Lower lobe of right lung (tissue), 2 donors: Measurements from ENCODE around the gene FAM174A. TPM values are rescaled to one million over a fixed set of nuclear protein-coding genes. Genes with fewer than 3 reads are reported as not detected.

Experiments used
- ATAC-seq, 2 donors: fragments of 200-7000 bp; cut with Tn5 transposase; one replicate each; pipeline ENCODE4 v1.9.1; 2020 to 2022; ENCODE audit warnings: mild to moderate bottlenecking in 2 of 2, moderate library complexity in 2 of 2
- DNase-seq: peaks from one replicate; pipeline ENCODE4 v3.0.0-alpha.2; 2020
- H3K27ac ChIP-seq: fragments of 200-600 bp; one replicate; pipeline ENCODE4 v1.8.0; 2022
- H3K27me3 ChIP-seq: fragments of 200-600 bp; one replicate; pipeline ENCODE4 v1.8.0; 2022; ENCODE audit warnings: low read depth
- H3K36me3 ChIP-seq: fragments of 200-600 bp; one replicate; pipeline ENCODE4 v1.8.0; 2022; ENCODE audit warnings: mild to moderate bottlenecking
- H3K4me1 ChIP-seq: fragments of 200-600 bp; one replicate; pipeline ENCODE4 v1.8.0; 2022
- H3K4me3 ChIP-seq: fragments of 200-600 bp; one replicate; pipeline ENCODE4 v1.8.0; 2022; ENCODE audit warnings: mild to moderate bottlenecking
- H3K9me3 ChIP-seq: fragments of 200-600 bp; one replicate; pipeline ENCODE4 v1.8.0; 2022
- intact Hi-C: fragments of 100-400 bp; cut with DNase I; formaldehyde crosslinking; loops from one replicate; pipeline ENCODE4 v1.11.0; 2022
- total RNA-seq: library from RNA; stranded (reverse); fragmentation: NEBNext Ultra II Directional; extraction: Animal tissue kit (Norgen Biotek cat#: 25700); gene quantifications from one replicate; pipeline ENCODE4 v1.2.1, GENCODE V29; 2021
- TF ChIP-seq, protein P1 (sequence below): fragments of 200-600 bp; IDR thresholded peaks from one replicate; pipeline ENCODE4 v1.8.0; 2022; ENCODE audit warnings: antibody characterized with exemption, mild to moderate bottlenecking
- donor health status: DM: no; HTN: yes; CAD: no; lungs with severe emphysema.

The FAM174A gene
- total RNA-seq, 1 donor from 2014 or later = 20.5 TPM

GRCh38 chr5:100575815-100576214 is 40.6 kb downstream of the FAM174A start:
- H3K36me3 ChIP-seq = no peaks in the 10 kb centered on the region
- H3K27ac ChIP-seq = no peak overlapping the region
- H3K27me3 ChIP-seq = no peaks in the 10 kb centered on the region
- intact Hi-C loops = no loop called here
- H3K9me3 ChIP-seq = no peaks in the 10 kb centered on the region
- ATAC-seq = no peak
- no peak for DNase-seq
- H3K4me3 ChIP-seq = no peak overlapping the region
- TF ChIP-seq, protein P1, sequence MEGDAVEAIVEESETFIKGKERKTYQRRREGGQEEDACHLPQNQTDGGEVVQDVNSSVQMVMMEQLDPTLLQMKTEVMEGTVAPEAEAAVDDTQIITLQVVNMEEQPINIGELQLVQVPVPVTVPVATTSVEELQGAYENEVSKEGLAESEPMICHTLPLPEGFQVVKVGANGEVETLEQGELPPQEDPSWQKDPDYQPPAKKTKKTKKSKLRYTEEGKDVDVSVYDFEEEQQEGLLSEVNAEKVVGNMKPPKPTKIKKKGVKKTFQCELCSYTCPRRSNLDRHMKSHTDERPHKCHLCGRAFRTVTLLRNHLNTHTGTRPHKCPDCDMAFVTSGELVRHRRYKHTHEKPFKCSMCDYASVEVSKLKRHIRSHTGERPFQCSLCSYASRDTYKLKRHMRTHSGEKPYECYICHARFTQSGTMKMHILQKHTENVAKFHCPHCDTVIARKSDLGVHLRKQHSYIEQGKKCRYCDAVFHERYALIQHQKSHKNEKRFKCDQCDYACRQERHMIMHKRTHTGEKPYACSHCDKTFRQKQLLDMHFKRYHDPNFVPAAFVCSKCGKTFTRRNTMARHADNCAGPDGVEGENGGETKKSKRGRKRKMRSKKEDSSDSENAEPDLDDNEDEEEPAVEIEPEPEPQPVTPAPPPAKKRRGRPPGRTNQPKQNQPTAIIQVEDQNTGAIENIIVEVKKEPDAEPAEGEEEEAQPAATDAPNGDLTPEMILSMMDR = no peak
- no peaks in the 10 kb centered on the region for H3K4me1 ChIP-seq

DNA sequence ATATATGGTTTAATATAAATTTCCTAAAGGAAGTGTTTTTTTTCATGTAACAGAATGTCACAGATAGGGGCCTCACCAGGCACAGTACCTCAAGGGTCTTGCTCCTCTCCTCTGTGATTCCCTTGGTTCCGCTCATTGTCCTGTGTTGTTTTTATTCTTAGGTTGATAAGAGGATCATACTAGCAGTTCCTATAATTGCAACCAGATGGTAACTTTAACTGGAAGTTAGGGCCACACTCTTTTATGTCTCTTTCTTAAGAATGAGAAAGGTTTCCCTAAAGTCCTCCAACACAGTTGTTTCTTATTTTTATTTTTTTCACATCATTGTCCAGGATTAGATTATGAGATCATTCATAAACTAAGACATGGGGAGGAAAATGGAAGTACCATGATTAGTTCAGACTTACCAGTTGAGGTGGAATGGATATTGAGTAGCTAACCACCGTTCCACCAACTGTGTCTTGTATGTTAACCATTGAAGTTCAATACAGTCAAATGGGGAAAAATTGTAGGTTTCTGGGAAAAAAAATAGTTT is 41.1 kb downstream of the FAM174A start:
- no peaks in the 10 kb centered on the region for H3K27me3 ChIP-seq
- peaks cover 4% of the 10 kb centered on the region for H3K36me3 ChIP-seq
- intact Hi-C loops = no loop called here
- DNase-seq (no peak), ATAC-seq (no peak)
- H3K9me3 ChIP-seq = no peaks in the 10 kb centered on the region
- H3K4me3 ChIP-seq = no peak overlapping the region
- no peaks in the 10 kb centered on the region for H3K4me1 ChIP-seq
- no peak overlapping the region for H3K27ac ChIP-seq
- TF ChIP-seq, protein P1 = no peak

- TF ChIP-seq, protein P1 = no peak
- ATAC-seq = no peak
- DNase-seq = no peak
- Histone ChIP-seq H3K4me1 (no peaks in the 10 kb centered on the region), H3K9me3 (no peaks in the 10 kb centered on the region), H3K4me3 (no peak overlapping the region), H3K27ac (no peak overlapping the region), H3K27me3 (no peaks in the 10 kb centered on the region), H3K36me3 (peaks cover 4% of the 10 kb centered on the region)
- intact Hi-C loops = no loop called here
Measured at GRCh38 chr5:100577506-100577905, 42.3 kb downstream of the FAM174A start.

- TF ChIP-seq, protein P1 = no peak
- H3K27me3 ChIP-seq = no peaks in the 10 kb centered on the region
- H3K27ac ChIP-seq = no peak overlapping the region
- intact Hi-C loops = no loop called here
- no peak for DNase-seq
- no peaks in the 10 kb centered on the region for H3K9me3 ChIP-seq
- peaks cover 11% of the 10 kb centered on the region for H3K36me3 ChIP-seq
- H3K4me1 ChIP-seq = no peaks in the 10 kb centered on the region
- no peak for ATAC-seq
- H3K4me3 ChIP-seq = no peak overlapping the region
Measured at GRCh38 chr5:100584069-100584468, 48.9 kb downstream of the FAM174A start.

GRCh38 chr5:100584889-100585288 is 49.7 kb downstream of the FAM174A start:
- TF ChIP-seq, protein P1 = no peak
- no peaks in the 10 kb centered on the region for H3K4me1 ChIP-seq
- no peak overlapping the region for H3K4me3 ChIP-seq
- no peak for ATAC-seq
- H3K9me3 ChIP-seq = no peaks in the 10 kb centered on the region
- no peaks in the 10 kb centered on the region for H3K27me3 ChIP-seq
- peaks cover 11% of the 10 kb centered on the region for H3K36me3 ChIP-seq
- DNase-seq = no peak
- no peak overlapping the region for H3K27ac ChIP-seq
- intact Hi-C loops = no loop called here

DNA sequence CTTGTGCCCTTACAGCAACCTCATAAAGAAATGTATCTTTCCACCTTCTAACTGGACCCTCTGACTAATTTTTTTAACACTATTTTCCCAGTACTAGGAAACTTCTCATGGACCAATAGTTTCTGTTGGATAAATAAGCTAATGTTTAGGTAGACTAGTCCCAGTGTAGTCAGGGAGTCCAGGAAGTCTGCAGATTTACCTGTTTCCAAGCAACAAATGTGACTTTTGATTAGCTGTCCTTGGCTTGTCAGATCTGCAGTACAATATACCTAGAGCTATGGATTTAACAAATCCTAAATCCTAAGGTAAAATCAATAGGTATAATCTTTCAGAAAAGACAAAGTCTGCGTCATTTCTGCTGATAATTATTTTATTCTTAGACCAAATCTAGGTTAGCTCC is 55.7 kb downstream of the FAM174A start:
- H3K4me1 ChIP-seq = no peaks in the 10 kb centered on the region
- intact Hi-C loops = no loop called here
- no peaks in the 10 kb centered on the region for H3K27me3 ChIP-seq
- no peak for DNase-seq
- H3K36me3 ChIP-seq = peaks cover 7% of the 10 kb centered on the region
- ATAC-seq = no peak
- H3K9me3 ChIP-seq = no peaks in the 10 kb centered on the region
- no peak overlapping the region for H3K27ac ChIP-seq
- TF ChIP-seq, protein P1 = no peak
- H3K4me3 ChIP-seq = no peak overlapping the region
